ENCODE data around the gene CNIH1.
A peak's percentile ranks its signal among the peaks of the same experiment; 100 is the strongest.
"Not testable (repeated sequence)": the region's sequence is repeated elsewhere in the genome, so short reads cannot be mapped to it uniquely, and the experiment has no call there.

Gene CNIH1

GRCh38 chr14:54427871-54428270 is 13.3 kb downstream of the CNIH1 start:
- no peak for DNase-seq (ENCODE audit: low spot score)

GRCh38 chr14:54425537-54426274 is 15.5 kb downstream of the CNIH1 start:
- no peak for DNase-seq (ENCODE audit: low spot score)

- DNase-seq (ENCODE audit: low spot score) = no peak
Observed at GRCh38 chr14:54425068-54425467, 16.1 kb downstream of the CNIH1 start.

- DNase-seq (ENCODE audit: low spot score) = no peak
Observed at GRCh38 chr14:54424479-54424901, 16.7 kb downstream of the CNIH1 start.

- no peak for DNase-seq (ENCODE audit: low spot score)
Observed at GRCh38 chr14:54423991-54424390, 17.2 kb downstream of the CNIH1 start.

- no peak for DNase-seq (ENCODE audit: low spot score)
Observed at GRCh38 chr14:54420478-54421142, 20.6 kb downstream of the CNIH1 start.

GRCh38 chr14:54411371-54411770 is 29.8 kb downstream of the CNIH1 start:
- DNase-seq (ENCODE audit: low spot score) = no peak

- DNase-seq (ENCODE audit: low spot score) = no peak
Observed at GRCh38 chr14:54410215-54410614, 31.0 kb downstream of the CNIH1 start.

- DNase-seq (ENCODE audit: low spot score) = not testable (repeated sequence)
Observed at GRCh38 chr14:54403401-54404005, 37.7 kb downstream of the CNIH1 start.

- DNase-seq (ENCODE audit: low spot score) = no peak
Observed at GRCh38 chr14:54399560-54399959, 41.6 kb downstream of the CNIH1 start.

GRCh38 chr14:54396493-54397335 is 44.5 kb downstream of the CNIH1 start, which contains the start of gene CDKN3:
Gene CDKN3 (plus strand): TSS chr14:54397007. CDS start chr14:54397069, 62 bp downstream.
- peak; percentile 97 for DNase-seq (ENCODE audit: low spot score)

GRCh38 chr14:54396183-54396492 is 45.0 kb downstream of the CNIH1 start:
- no peak for DNase-seq (ENCODE audit: low spot score)

- DNase-seq (ENCODE audit: low spot score) = no peak
Observed at GRCh38 chr14:54395716-54396115, 45.5 kb downstream of the CNIH1 start.

GRCh38 chr14:54395284-54395683 is 45.9 kb downstream of the CNIH1 start:
- DNase-seq (ENCODE audit: low spot score) = no peak

- no peak for DNase-seq (ENCODE audit: low spot score)
Observed at GRCh38 chr14:54394596-54394995, 46.6 kb downstream of the CNIH1 start.

- DNase-seq (ENCODE audit: low spot score) = not testable (repeated sequence)
Observed at GRCh38 chr14:54392986-54393884, 47.9 kb downstream of the CNIH1 start.

GRCh38 chr14:54392131-54392859 is 48.9 kb downstream of the CNIH1 start:
- no peak for DNase-seq (ENCODE audit: low spot score)

GRCh38 chr14:54387328-54387727 is 53.8 kb downstream of the CNIH1 start:
- DNase-seq (ENCODE audit: low spot score) = no peak

- DNase-seq (ENCODE audit: low spot score) = no peak
Observed at GRCh38 chr14:54385556-54385955, 55.6 kb downstream of the CNIH1 start.

- no peak for DNase-seq (ENCODE audit: low spot score)
Observed at GRCh38 chr14:54383835-54384234, 57.3 kb downstream of the CNIH1 start.

GRCh38 chr14:54381821-54382220 is 59.4 kb downstream of the CNIH1 start:
- DNase-seq (ENCODE audit: low spot score) = no peak
